ELF-1 (cell line): ENCODE results near the gene PTPRN2.

Experiments used
- DNase-seq: peaks from one replicate; pipeline ENCODE4 v3.0.0-alpha.2; 2016; ENCODE audit warnings: low read depth, low spot score

The PTPRN2 gene

GRCh38 chr7:157840914-157841772 is 746.5 kb downstream of the PTPRN2 start:
- DNase-seq: peak; percentile 45

GRCh38 chr7:157840174-157840913 is 747.3 kb downstream of the PTPRN2 start:
- DNase-seq: no peak

- no peak for DNase-seq
Observed at GRCh38 chr7:157839672-157840167, 747.9 kb downstream of the PTPRN2 start.

- no peak for DNase-seq
Observed at GRCh38 chr7:157839226-157839625, 748.4 kb downstream of the PTPRN2 start.

- no peak for DNase-seq
Observed at GRCh38 chr7:157837561-157837960, 750.1 kb downstream of the PTPRN2 start.

- DNase-seq: no peak
Observed at GRCh38 chr7:157837047-157837446, 750.6 kb downstream of the PTPRN2 start.

GRCh38 chr7:157834501-157835163 is 753.0 kb downstream of the PTPRN2 start:
- DNase-seq: no peak

GRCh38 chr7:157832866-157833607 is 754.6 kb downstream of the PTPRN2 start:
- no peak for DNase-seq

- no peak for DNase-seq
Observed at GRCh38 chr7:157832421-157832820, 755.2 kb downstream of the PTPRN2 start.

- DNase-seq: no peak
Observed at GRCh38 chr7:157832006-157832405, 755.6 kb downstream of the PTPRN2 start.

- DNase-seq: no peak
Observed at GRCh38 chr7:157831143-157831905, 756.3 kb downstream of the PTPRN2 start.

GRCh38 chr7:157830331-157830730 is 757.3 kb downstream of the PTPRN2 start:
- DNase-seq: no peak

- no peak for DNase-seq
Observed at GRCh38 chr7:157829491-157829890, 758.1 kb downstream of the PTPRN2 start.

GRCh38 chr7:157828881-157829280 is 758.7 kb downstream of the PTPRN2 start:
- DNase-seq: no peak

- no peak for DNase-seq
Observed at GRCh38 chr7:157828190-157828589, 759.4 kb downstream of the PTPRN2 start.

GRCh38 chr7:157827863-157828160 is 759.8 kb downstream of the PTPRN2 start:
- no peak for DNase-seq

GRCh38 chr7:157827045-157827862 is 760.4 kb downstream of the PTPRN2 start:
- DNase-seq: no peak

- DNase-seq: no peak
Observed at GRCh38 chr7:157826566-157826965, 761.1 kb downstream of the PTPRN2 start.

- no peak for DNase-seq
Observed at GRCh38 chr7:157825325-157825724, 762.3 kb downstream of the PTPRN2 start.

- DNase-seq: no peak
Observed at GRCh38 chr7:157824819-157825121, 762.9 kb downstream of the PTPRN2 start.
